ENCODE measurements around the gene IQGAP3.

DNA sequence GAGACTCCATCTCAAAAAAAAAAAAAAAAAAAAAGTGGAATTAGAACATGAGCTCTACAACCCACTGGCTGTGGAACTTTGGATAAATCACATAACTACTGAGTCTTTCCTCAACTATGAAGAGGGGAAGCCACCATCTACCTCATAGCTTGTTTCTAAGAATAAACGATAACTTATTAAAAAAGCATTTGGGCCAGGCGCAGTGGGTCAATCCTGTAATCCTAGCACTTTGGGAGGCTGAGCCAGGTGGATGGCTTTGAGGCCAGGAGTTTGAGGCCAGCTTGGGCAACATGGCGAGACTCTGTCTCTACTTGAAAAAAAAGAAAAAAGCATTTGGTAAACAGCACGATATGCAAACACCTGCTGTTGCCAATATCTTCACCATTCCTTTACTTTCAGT, 40.0 kb downstream of the IQGAP3 start:
- TF ChIP-seq POLR2A (IDR thresholded peaks at IDR 0.05; ENCODE audit: low read depth, low read length) (no peak), TAF1 (IDR thresholded peaks at IDR 0.05; ENCODE audit: borderline replicate concordance, low read depth, low read length) (no peak), POLR2AphosphoS5 (IDR thresholded peaks at IDR 0.05; ENCODE audit: low read depth, low read length) (no peak)

Data from GM12892 (cell line).